Mesodermal cell (in vitro differentiated cells): ENCODE data around the gene POU6F2.

Experiments
- H3K27ac ChIP-seq: 2 replicates; pipeline ENCODE4 v1.7.0; 2013; ENCODE audit warnings: mild to moderate bottlenecking, low read depth, low read length, moderate library complexity; ENCODE audit not compliant: severe bottlenecking
- H3K36me3 ChIP-seq: 2 replicates; pipeline ENCODE4 v1.7.1; 2013; ENCODE audit warnings: mild to moderate bottlenecking, low read length, moderate library complexity; ENCODE audit not compliant: control insufficient read depth, insufficient read depth
- H3K4me1 ChIP-seq: one replicate; pipeline ENCODE4 v1.7.1; 2013; ENCODE audit warnings: mild to moderate bottlenecking, low read length; ENCODE audit not compliant: insufficient read depth, control insufficient read depth, poor library complexity, severe bottlenecking
- H3K4me3 ChIP-seq: 2 replicates; pipeline ENCODE4 v1.7.0; 2013; ENCODE audit warnings: low read length, control low read depth, mild to moderate bottlenecking; ENCODE audit not compliant: insufficient read depth, poor library complexity, severe bottlenecking; ENCODE audit errors: extremely low read depth
- H3K9me3 ChIP-seq: 2 replicates; pipeline ENCODE4 v1.7.1; 2013; ENCODE audit warnings: mild to moderate bottlenecking, low read length, moderate library complexity; ENCODE audit not compliant: control insufficient read depth
- WGBS, 2 experiments: methylation state at CpG; one replicate each; pipeline ENCODE4 v1.1.5; 2013; ENCODE audit warnings: missing lambda C conversion rate in 2 of 2; ENCODE audit not compliant: insufficient coverage in 2 of 2; 5-methylcytosine and 5-hydroxymethylcytosine counted together

POU6F2 gene

DNA sequence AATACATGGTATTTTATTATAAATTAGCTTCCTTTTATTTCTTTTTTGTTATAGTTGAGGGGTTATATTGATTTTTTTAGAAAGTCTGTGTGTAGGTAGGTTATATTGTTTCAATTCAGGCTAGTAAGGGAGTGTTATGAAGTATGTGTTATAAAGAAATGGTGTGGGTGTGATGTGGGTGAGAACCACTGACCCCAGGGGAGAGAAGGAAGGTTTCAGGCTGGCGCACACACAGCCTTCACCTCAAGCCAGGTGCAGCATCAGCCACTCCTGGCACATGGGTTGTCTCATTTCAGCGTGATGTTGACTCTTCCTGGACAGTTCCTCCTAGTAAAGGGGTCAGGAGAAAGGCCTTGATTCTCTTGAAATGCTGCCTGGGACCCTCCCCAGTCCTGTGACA, 291.3 kb downstream of the POU6F2 start:
- Histone ChIP-seq H3K4me3 (no peak overlapping the region), H3K36me3 (no peaks in the 10 kb centered on the region), H3K9me3 (no peaks in the 10 kb centered on the region), H3K4me1 (no peaks in the 10 kb centered on the region), H3K27ac (no peak overlapping the region)
- 40 to 57% methylated on average over 1 to 2 of the region's 2 CpGs for WGBS, 2 experiments

DNA sequence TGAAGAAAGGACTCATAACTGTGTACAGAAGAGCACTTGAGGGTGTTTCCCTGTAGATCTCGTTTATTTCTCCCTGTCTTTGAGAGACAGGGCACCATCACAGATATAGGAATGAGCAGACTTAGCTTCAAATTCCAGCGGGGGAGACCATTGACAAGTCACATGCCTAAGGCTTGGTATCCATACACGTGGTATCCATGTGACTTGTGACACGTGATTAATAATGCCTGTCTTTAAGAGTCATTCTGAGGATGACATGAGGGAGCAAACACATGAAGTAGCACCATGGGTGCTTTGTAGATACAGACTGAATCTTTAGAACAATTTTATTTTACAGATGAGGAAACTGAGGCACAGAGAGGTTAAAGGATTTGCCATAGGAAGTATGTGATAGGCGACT, 292.3 kb downstream of the POU6F2 start:
- no peak overlapping the region for H3K4me3 ChIP-seq
- 82 to 94% methylated on average over 5 of the region's 5 CpGs for WGBS, 2 experiments
- no peaks in the 10 kb centered on the region for H3K4me1 ChIP-seq

GRCh38 chr7:39271402-39271801, 293.7 kb downstream of the POU6F2 start:
- Histone ChIP-seq H3K27ac (no peak overlapping the region), H3K36me3 (no peaks in the 10 kb centered on the region), H3K4me1 (no peaks in the 10 kb centered on the region), H3K9me3 (no peaks in the 10 kb centered on the region), H3K4me3 (no peak overlapping the region)
- WGBS, 2 experiments: 48 to 68% methylated on average over 3 of the region's 9 CpGs

More for the DNA sequence above, 292.3 kb downstream of the POU6F2 start:
- Histone ChIP-seq H3K27ac (no peak overlapping the region), H3K36me3 (no peaks in the 10 kb centered on the region), H3K9me3 (no peaks in the 10 kb centered on the region)

DNA sequence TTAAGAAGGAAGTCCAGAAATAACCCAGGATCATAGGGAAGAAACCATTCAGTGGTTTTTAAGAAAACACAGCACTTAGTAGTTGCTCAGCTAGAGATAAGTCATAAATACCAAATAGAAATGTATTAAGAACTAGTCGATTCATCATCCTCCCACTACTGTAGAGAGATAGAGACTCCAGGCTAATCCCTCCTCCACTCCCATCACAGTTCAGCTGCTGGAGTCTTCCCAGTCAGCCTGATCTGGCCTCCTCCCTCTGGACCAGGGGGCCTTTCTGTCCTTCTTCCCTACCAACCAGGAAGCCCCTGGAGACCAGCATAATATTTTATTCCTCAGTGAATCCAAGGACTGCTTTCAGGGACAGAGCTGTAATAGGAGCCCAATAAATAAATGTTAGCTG, 294.4 kb downstream of the POU6F2 start:
- WGBS, 2 experiments: 86% methylated on average over 1 of the region's 1 CpG; no CpG with 5 or more reads in 1 of the 2 experiments
- no peaks in the 10 kb centered on the region for H3K36me3 ChIP-seq
- H3K4me3 ChIP-seq: no peak overlapping the region
- H3K4me1 ChIP-seq: no peaks in the 10 kb centered on the region
- no peaks in the 10 kb centered on the region for H3K9me3 ChIP-seq
- H3K27ac ChIP-seq: no peak overlapping the region

GRCh38 chr7:39272691-39273090, 295.0 kb downstream of the POU6F2 start:
- H3K4me1 ChIP-seq: no peaks in the 10 kb centered on the region
- no peak overlapping the region for H3K27ac ChIP-seq
- no peaks in the 10 kb centered on the region for H3K36me3 ChIP-seq
- H3K9me3 ChIP-seq: no peaks in the 10 kb centered on the region
- H3K4me3 ChIP-seq: no peak overlapping the region

- H3K36me3 ChIP-seq: no peaks in the 10 kb centered on the region
- H3K4me3 ChIP-seq: no peak overlapping the region
- no peaks in the 10 kb centered on the region for H3K4me1 ChIP-seq
- WGBS, 2 experiments: no CpG with 5 or more reads among the region's 1 CpG
- H3K9me3 ChIP-seq: no peaks in the 10 kb centered on the region
- no peak overlapping the region for H3K27ac ChIP-seq
Measured at GRCh38 chr7:39280337-39280736, 302.6 kb downstream of the POU6F2 start.

DNA sequence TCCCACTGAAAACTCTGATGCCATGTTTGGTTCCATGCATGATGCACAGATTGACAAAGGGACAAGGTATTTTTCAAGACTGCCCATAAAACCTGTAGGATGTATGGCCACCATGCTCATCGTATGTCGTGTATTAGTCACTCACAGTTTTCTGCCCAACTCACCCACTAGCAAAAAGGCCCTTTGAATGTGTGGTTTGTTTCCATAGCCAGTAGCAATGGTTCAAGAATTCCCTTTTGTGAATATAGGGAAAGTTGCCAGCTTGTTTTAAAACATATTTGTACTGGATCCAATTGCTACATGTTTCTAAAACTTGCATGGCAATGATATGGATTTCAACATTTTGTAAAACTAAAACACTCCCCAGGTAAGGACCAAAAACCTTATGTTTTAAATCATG, 307.5 kb downstream of the POU6F2 start:
- Histone ChIP-seq H3K4me1 (no peaks in the 10 kb centered on the region), H3K27ac (no peak overlapping the region), H3K9me3 (no peaks in the 10 kb centered on the region), H3K4me3 (no peak overlapping the region), H3K36me3 (no peaks in the 10 kb centered on the region)
- no CpG with 5 or more reads among the region's 2 CpGs for WGBS, 2 experiments

DNA sequence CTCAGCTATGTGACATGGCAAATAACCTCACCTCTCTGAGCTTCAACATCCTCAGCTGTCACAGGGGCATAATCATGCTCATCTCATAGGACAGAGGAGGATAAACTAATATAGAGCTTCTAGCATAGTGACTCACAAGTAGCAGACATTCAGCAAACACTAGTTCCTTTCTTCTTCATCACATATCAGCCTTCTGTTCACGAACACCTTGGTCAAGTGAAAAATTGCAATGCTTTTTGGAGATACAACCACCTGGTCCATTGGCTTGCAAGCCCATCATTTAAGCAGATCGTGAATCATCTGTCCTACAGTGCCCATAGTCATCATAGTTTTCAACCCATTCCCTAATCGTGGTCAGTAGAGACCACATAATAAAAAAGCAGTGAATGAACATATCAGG, 310.6 kb downstream of the POU6F2 start:
- no peaks in the 10 kb centered on the region for H3K36me3 ChIP-seq
- WGBS, 2 experiments: 85% methylated on average over 2 of the region's 3 CpGs
- H3K27ac ChIP-seq: no peak overlapping the region
- H3K9me3 ChIP-seq: no peaks in the 10 kb centered on the region
- H3K4me1 ChIP-seq: no peaks in the 10 kb centered on the region
- H3K4me3 ChIP-seq: no peak overlapping the region

GRCh38 chr7:39291628-39292410, 314.1 kb downstream of the POU6F2 start:
- Histone ChIP-seq H3K4me1 (no peaks in the 10 kb centered on the region), H3K9me3 (no peaks in the 10 kb centered on the region), H3K36me3 (no peaks in the 10 kb centered on the region), H3K4me3 (no peak overlapping the region), H3K27ac (no peak overlapping the region)
- 74 to 84% methylated on average over 3 to 8 of the region's 10 CpGs for WGBS, 2 experiments

DNA sequence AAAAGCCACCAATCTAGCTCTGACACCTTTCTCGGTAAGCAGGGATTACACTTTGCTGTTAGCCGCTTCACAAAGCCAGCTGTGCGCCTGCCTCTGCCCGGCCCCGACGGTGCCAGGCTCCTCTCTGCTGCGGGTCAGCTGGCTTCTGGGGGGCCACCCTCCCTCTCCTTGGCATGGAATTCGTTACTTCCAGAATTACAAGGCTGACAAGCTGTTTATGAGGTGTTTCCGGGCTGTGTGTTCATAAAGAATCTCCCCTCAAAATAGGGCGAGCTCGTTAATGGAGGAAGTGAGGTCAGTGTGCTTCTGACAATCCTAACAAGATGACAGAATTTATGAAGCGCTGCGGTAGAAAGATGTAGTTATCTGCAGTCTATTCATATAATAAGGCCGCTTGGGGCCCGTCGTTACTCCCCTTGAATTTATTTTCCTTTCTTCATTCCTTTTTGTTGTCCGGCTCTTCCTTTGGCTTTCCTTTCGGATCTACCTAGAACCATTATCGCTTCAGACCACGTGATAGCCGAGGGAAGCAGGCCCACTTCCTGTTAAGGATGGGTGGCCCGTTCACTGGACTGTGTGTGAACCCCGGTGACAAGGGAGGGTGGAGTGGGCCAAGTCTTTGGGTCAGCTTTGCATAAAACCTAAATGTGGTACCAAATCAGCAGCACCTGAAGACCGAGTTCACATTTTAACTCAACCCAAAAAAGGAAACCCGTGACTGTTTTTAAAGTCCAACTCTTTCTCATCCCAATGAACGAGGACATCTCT, 315.5 kb downstream of the POU6F2 start:
- H3K27ac ChIP-seq: no peak overlapping the region
- H3K36me3 ChIP-seq: no peaks in the 10 kb centered on the region
- H3K9me3 ChIP-seq: no peaks in the 10 kb centered on the region
- 95 to 97% methylated on average over 17 to 21 of the region's 26 CpGs for WGBS, 2 experiments
- no peak overlapping the region for H3K4me3 ChIP-seq
- no peaks in the 10 kb centered on the region for H3K4me1 ChIP-seq

GRCh38 chr7:39294022-39294421, 316.3 kb downstream of the POU6F2 start:
- no peaks in the 10 kb centered on the region for H3K9me3 ChIP-seq
- no peaks in the 10 kb centered on the region for H3K4me1 ChIP-seq
- 100% methylated on average over 1 of the region's 4 CpGs; no CpG with 5 or more reads in 1 of the 2 experiments for WGBS, 2 experiments
- no peaks in the 10 kb centered on the region for H3K36me3 ChIP-seq
- H3K27ac ChIP-seq: no peak overlapping the region
- no peak overlapping the region for H3K4me3 ChIP-seq
